Amniotic epithelial cell (primary cell): Measurements from ENCODE around the gene MYF6.

Experiments
- DNase-seq: peaks from one replicate; pipeline ENCODE4 v3.0.0-alpha.2; 2010; ENCODE audit warnings: low read depth

The MYF6 gene

GRCh38 chr12:80707830-80708258 lies 410 bp downstream of the MYF6 start:
- DNase-seq, result no peak

- peak; percentile 11 for DNase-seq
These were observed 983 bp downstream of the MYF6 start for GRCh38 chr12:80708259-80708974.

GRCh38 chr12:80708975-80709328 lies 1.5 kb downstream of the MYF6 start:
- DNase-seq, result peak; percentile 12

GRCh38 chr12:80709811-80710726 lies 2.6 kb downstream of the MYF6 start:
- DNase-seq, result peak; percentile 14

- DNase-seq, result no peak
These were observed 3.5 kb downstream of the MYF6 start for GRCh38 chr12:80710727-80711449.

GRCh38 chr12:80711866-80712265 lies 4.4 kb downstream of the MYF6 start:
- no peak for DNase-seq

- DNase-seq, result no peak
These were observed 5.4 kb downstream of the MYF6 start for GRCh38 chr12:80712866-80713265.

- DNase-seq, result no peak
These were observed 6.0 kb downstream of the MYF6 start for GRCh38 chr12:80713419-80713818.

- peak; percentile 31 for DNase-seq
These were observed 6.6 kb downstream of the MYF6 start for GRCh38 chr12:80714055-80714454.

- no peak for DNase-seq
These were observed 7.4 kb downstream of the MYF6 start for GRCh38 chr12:80714846-80715245.

- no peak for DNase-seq
These were observed 8.3 kb downstream of the MYF6 start for GRCh38 chr12:80715713-80716249.

- DNase-seq, result no peak
These were observed 9.4 kb downstream of the MYF6 start, which contains the start of gene MYF5 for GRCh38 chr12:80716696-80717469. Gene MYF5, plus strand, starts transcription at chr12:80716912. Its CDS starts 152 bp downstream, at chr12:80717064.

- DNase-seq, result no peak
These were observed 10.4 kb downstream of the MYF6 start for GRCh38 chr12:80717856-80718255.

- DNase-seq, result no peak
These were observed 13.1 kb downstream of the MYF6 start for GRCh38 chr12:80720516-80720915.

- DNase-seq, result no peak
These were observed 13.9 kb downstream of the MYF6 start for GRCh38 chr12:80721326-80721725.

- DNase-seq, result peak; percentile 4
These were observed 38.5 kb downstream of the MYF6 start for GRCh38 chr12:80745851-80746505.

GRCh38 chr12:80747800-80748199 lies 40.4 kb downstream of the MYF6 start:
- no peak for DNase-seq

GRCh38 chr12:80749456-80749855 lies 42.0 kb downstream of the MYF6 start:
- DNase-seq, result no peak

GRCh38 chr12:80752464-80752863 lies 45.0 kb downstream of the MYF6 start:
- DNase-seq, result no peak

GRCh38 chr12:80754274-80754673 lies 46.8 kb downstream of the MYF6 start:
- no peak for DNase-seq

- no peak for DNase-seq
These were observed 49.4 kb downstream of the MYF6 start for GRCh38 chr12:80756875-80757274.
